ENCODE data around the gene ADAM17. TPM values are rescaled to one million over a fixed set of nuclear protein-coding genes. Genes with fewer than 3 reads are reported as not detected.

The ADAM17 gene
- polyA plus RNA-seq, 3 donors: 30.2 to 34.8 (median 30.9) TPM

DNA sequence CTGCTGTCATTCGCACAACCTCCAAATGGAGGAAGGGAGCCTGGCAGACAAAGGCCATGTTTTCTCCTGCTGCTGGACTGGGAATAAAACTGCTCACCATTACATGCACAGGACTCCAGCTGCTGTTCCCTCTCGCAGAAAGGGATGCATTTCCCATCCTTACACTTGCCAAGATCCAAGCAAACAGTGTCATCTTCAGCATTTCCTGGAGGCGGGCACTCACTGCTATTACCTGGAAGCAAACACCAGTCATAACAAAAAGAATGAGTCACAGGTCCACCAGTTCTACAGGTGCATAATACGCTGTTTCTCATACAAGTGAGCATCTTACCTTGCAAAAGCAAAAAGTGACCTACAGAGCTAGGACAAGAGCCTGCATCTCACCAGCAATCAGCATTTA is 58.6 kb downstream of the ADAM17 start:
- Histone ChIP-seq H3K9ac (ENCODE audit: insufficient read depth, low read length, poor library complexity, severe bottlenecking) (no peak overlapping the region), H3K4me2 (replicated peaks; ENCODE audit: extremely low read depth, low read length, poor library complexity, severe bottlenecking) (no peak overlapping the region), H3K4me1 (ENCODE audit: control insufficient read depth in 1 of 2, insufficient read depth in 2 of 2, low read length in 2 of 2) (no peaks in the 10 kb centered on the region), H3K27me3 (ENCODE audit: control insufficient read depth in 2 of 2, insufficient read depth in 2 of 2, low read length in 2 of 2) (no peaks in the 10 kb centered on the region), H3K36me3 (replicated peaks in 1 of 2; ENCODE audit: control insufficient read depth in 1 of 2, insufficient read depth in 2 of 2, low read length in 2 of 2) (peaks cover 82 to 97% of the 10 kb centered on the region in 2 donors), H3K9me3 (replicated peaks in 1 of 2; ENCODE audit: control insufficient read depth in 1 of 2, insufficient read depth in 1 of 2, low read length in 2 of 2) (no peaks in the 10 kb centered on the region), H3K27ac (ENCODE audit: low read depth in 1 of 2, low read length in 2 of 2) (no peak overlapping the region), H3K79me2 (ENCODE audit: insufficient read depth, low read length) (no peaks in the 10 kb centered on the region), H2AFZ (ENCODE audit: insufficient read depth, low read depth, low read length, poor library complexity, severe bottlenecking) (no peak overlapping the region), H4K20me1 (ENCODE audit: insufficient read depth, low read length) (peaks cover 56% of the 10 kb centered on the region), H3K4me3 (replicated peaks in 1 of 3; ENCODE audit: low read depth in 2 of 3, low read length in 3 of 3) (no peak overlapping the region)
- Mint-ChIP-seq H3K27me3 (ENCODE audit: low read depth in 3 of 3) (peaks cover 0 to 1% (median 0%) of the 10 kb centered on the region in 3 donors), H3K27ac (peak overlapping the region in 2 of 7 donors; percentile 2 to 15), H3K4me3 (no peak overlapping the region), H3K36me3 (peaks cover 82 to 97% of the 10 kb centered on the region in 2 donors), H3K4me1 (no peaks in the 10 kb centered on the region), H3K9me3 (no peaks in the 10 kb centered on the region)
- TF ChIP-seq, protein P1, sequence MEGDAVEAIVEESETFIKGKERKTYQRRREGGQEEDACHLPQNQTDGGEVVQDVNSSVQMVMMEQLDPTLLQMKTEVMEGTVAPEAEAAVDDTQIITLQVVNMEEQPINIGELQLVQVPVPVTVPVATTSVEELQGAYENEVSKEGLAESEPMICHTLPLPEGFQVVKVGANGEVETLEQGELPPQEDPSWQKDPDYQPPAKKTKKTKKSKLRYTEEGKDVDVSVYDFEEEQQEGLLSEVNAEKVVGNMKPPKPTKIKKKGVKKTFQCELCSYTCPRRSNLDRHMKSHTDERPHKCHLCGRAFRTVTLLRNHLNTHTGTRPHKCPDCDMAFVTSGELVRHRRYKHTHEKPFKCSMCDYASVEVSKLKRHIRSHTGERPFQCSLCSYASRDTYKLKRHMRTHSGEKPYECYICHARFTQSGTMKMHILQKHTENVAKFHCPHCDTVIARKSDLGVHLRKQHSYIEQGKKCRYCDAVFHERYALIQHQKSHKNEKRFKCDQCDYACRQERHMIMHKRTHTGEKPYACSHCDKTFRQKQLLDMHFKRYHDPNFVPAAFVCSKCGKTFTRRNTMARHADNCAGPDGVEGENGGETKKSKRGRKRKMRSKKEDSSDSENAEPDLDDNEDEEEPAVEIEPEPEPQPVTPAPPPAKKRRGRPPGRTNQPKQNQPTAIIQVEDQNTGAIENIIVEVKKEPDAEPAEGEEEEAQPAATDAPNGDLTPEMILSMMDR (IDR thresholded peaks at IDR 0.05): no peak
- WGBS (ENCODE audit: insufficient coverage): 100% methylated on average over 4 of the region's 4 CpGs
- no peak for DNase-seq
- intact Hi-C loops (cut with micrococcal nuclease): no loop called here

DNA sequence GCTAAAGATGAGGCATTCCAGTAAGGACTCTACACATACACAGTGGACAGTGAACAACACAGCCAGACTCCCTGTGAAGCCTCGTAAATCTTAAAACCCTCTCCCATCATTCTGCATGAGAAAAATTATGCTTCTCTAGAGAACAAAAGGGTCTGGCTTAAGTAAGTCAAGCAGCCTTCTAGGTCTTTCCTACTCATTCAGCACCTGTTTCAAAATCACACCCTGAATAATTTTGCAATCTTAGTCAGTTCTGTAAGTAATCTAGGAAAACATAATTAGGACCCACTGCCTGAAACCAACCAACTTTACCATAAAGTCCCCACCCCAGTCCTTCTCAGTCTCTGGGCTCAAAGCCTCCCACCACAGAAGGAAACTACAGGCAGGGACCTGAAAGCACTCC is 61.5 kb downstream of the ADAM17 start:
- Mint-ChIP-seq H3K36me3 (peaks cover 85 to 98% of the 10 kb centered on the region in 2 donors), H3K27ac (peak overlapping the region in 1 of 7 donors; percentile 61), H3K9me3 (no peaks in the 10 kb centered on the region), H3K27me3 (ENCODE audit: low read depth in 3 of 3) (peaks cover 0 to 1% (median 0%) of the 10 kb centered on the region in 3 donors), H3K4me3 (no peak overlapping the region), H3K4me1 (no peaks in the 10 kb centered on the region)
- WGBS (ENCODE audit: insufficient coverage): 100% methylated on average over 1 of the region's 1 CpG
- no peak for DNase-seq
- H3K27ac ChIP-seq (ENCODE audit: low read depth in 1 of 2, low read length in 2 of 2): no peak overlapping the region
- TF ChIP-seq, protein P1 (IDR thresholded peaks at IDR 0.05): no peak
- no peaks in the 10 kb centered on the region for H3K27me3 ChIP-seq (ENCODE audit: control insufficient read depth in 2 of 2, insufficient read depth in 2 of 2, low read length in 2 of 2)
- no peaks in the 10 kb centered on the region for H3K4me1 ChIP-seq (ENCODE audit: control insufficient read depth in 1 of 2, insufficient read depth in 2 of 2, low read length in 2 of 2)
- H4K20me1 ChIP-seq (ENCODE audit: insufficient read depth, low read length): peaks cover 51% of the 10 kb centered on the region
- no peaks in the 10 kb centered on the region for H3K9me3 ChIP-seq (replicated peaks in 1 of 2; ENCODE audit: control insufficient read depth in 1 of 2, insufficient read depth in 1 of 2, low read length in 2 of 2)
- H2AFZ ChIP-seq (ENCODE audit: insufficient read depth, low read depth, low read length, poor library complexity, severe bottlenecking): no peak overlapping the region
- no peak overlapping the region for H3K9ac ChIP-seq (ENCODE audit: insufficient read depth, low read length, poor library complexity, severe bottlenecking)
- H3K4me3 ChIP-seq (replicated peaks in 1 of 3; ENCODE audit: low read depth in 2 of 3, low read length in 3 of 3): no peak overlapping the region
- intact Hi-C loops (cut with micrococcal nuclease): no loop called here
- no peak overlapping the region for H3K4me2 ChIP-seq (replicated peaks; ENCODE audit: extremely low read depth, low read length, poor library complexity, severe bottlenecking)
- H3K79me2 ChIP-seq (ENCODE audit: insufficient read depth, low read length): no peaks in the 10 kb centered on the region
- peaks cover 97% of the 10 kb centered on the region in 2 donors for H3K36me3 ChIP-seq (replicated peaks in 1 of 2; ENCODE audit: control insufficient read depth in 1 of 2, insufficient read depth in 2 of 2, low read length in 2 of 2)
